HepG2 (cell line): ENCODE measurements around the gene FHIP2A. TPM values are rescaled to one million over a fixed set of nuclear protein-coding genes. Genes with fewer than 3 reads are reported as not detected.
"Not testable (repeated sequence)": the region's sequence is repeated elsewhere in the genome, so short reads cannot be mapped to it uniquely, and the experiment has no call there.

ENCODE experiments used
- ATAC-seq: fragments of 200-7000 bp; cut with Tn5 transposase; 3 replicates; pipeline ENCODE4 v1.9.1; 2020; ENCODE audit warnings: mild to moderate bottlenecking, moderate library complexity
- BruUV-seq: library from RNA; stranded (reverse); fragments of 400-500 nt; replicated peaks from 2 replicates; lab custom pipeline; 2021; lab: Mats Ljungman, UMichigan
- CTCF ChIA-PET: fragments of 300-600 bp; formaldehyde crosslinking; extraction: SDS; loops from one replicate; lab custom pipeline; 2021; ENCODE audit warnings: low total read pairs, inconsistent platforms, low intra/inter-chr PET ratio; lab: Yijun Ruan, JAX
- POLR2A ChIA-PET: fragments of 350-600 bp; sonication (Branson Sonifier 250); formaldehyde crosslinking; loops from one replicate; lab custom pipeline; 2020; ENCODE audit warnings: antibody characterized with exemption, inconsistent platforms; lab: Yijun Ruan, JAX
- DNase-seq: peaks from one replicate; pipeline ENCODE4 v3.0.0-alpha.2; 2015; ENCODE audit warnings: low spot score
- FAIRE-seq: peaks from 3 replicates; lab custom pipeline; 2011; peaks lifted over from hg19 to GRCh38; lab: Jason Lieb, UNC
- H2AFZ ChIP-seq: one replicate; pipeline ENCODE4 v1.6.1; 2011; ENCODE audit warnings: low read length, inconsistent platforms
- H3K27ac ChIP-seq: fragments of 300-600 bp; 3 replicates; pipeline ENCODE4 v1.8.0; 2011; ENCODE audit warnings: mixed run types, mild to moderate bottlenecking, mixed read lengths, low read length, inconsistent platforms; ENCODE audit not compliant: insufficient read depth; ENCODE audit errors: extremely low read length
- H3K27me3 ChIP-seq, 2 experiments: fragments of 200-600 bp in 1 of 2; 2 replicates in 1 of 2; 3 replicates in 1 of 2; pipeline versions ENCODE4 v1.6.0 to v1.8.0; 2011; ENCODE audit warnings: low read length in 2 of 2, mild to moderate bottlenecking in 2 of 2, moderate library complexity in 2 of 2, inconsistent platforms in 1 of 2; ENCODE audit not compliant: insufficient read depth in 2 of 2, control insufficient read depth in 1 of 2
- H3K36me3 ChIP-seq, 2 experiments: fragments of 200-600 bp in 1 of 2; replicated peaks in 1 of 2; 2 replicates in 1 of 2; 3 replicates in 1 of 2; pipeline versions ENCODE4 v1.5.1 to v1.8.0; 2011; ENCODE audit warnings: low read length in 2 of 2, inconsistent platforms in 1 of 2; ENCODE audit not compliant: insufficient read depth in 2 of 2, control insufficient read depth in 1 of 2
- H3K4me1 ChIP-seq: 2 replicates; pipeline ENCODE4 v1.5.1; 2012; ENCODE audit warnings: low read length, inconsistent platforms; ENCODE audit not compliant: insufficient read depth
- H3K4me2 ChIP-seq: 2 replicates; pipeline ENCODE4 v1.6.0; 2011; ENCODE audit warnings: low read depth, low read length, inconsistent platforms
- H3K4me3 ChIP-seq, 3 experiments: fragments of 200-600 bp in 1 of 3; sonication (generic), shearing (Covaris generic) in 1 of 3; replicated peaks in 1 of 3; 2 replicates each; pipeline ENCODE4 v1.5.1; 2011 to 2016; ENCODE audit warnings: low read length in 3 of 3, inconsistent platforms in 2 of 3, low read depth in 2 of 3, mild to moderate bottlenecking in 2 of 3, control low read depth in 1 of 3, mixed read lengths in 1 of 3; ENCODE audit not compliant: insufficient read depth in 1 of 3
- H3K79me2 ChIP-seq: one replicate; pipeline ENCODE4 v1.6.1; 2011; ENCODE audit warnings: low read length, inconsistent platforms; ENCODE audit not compliant: insufficient read depth
- H3K9ac ChIP-seq: 2 replicates; pipeline ENCODE4 v1.6.0; 2011; ENCODE audit warnings: mild to moderate bottlenecking, low read depth, low read length, inconsistent platforms; ENCODE audit not compliant: insufficient read depth
- H3K9me3 ChIP-seq: 2 replicates; pipeline ENCODE4 v1.5.1; 2012; ENCODE audit warnings: mild to moderate bottlenecking, low read length
- H4K20me1 ChIP-seq: 2 replicates; pipeline ENCODE4 v1.6.0; 2011; ENCODE audit warnings: inconsistent platforms, mild to moderate bottlenecking, low read length, moderate library complexity; ENCODE audit not compliant: insufficient read depth
- HNF4G ChIP-seq, 2 experiments: sonication (generic) in 1 of 2; formaldehyde crosslinking in 1 of 2; IDR thresholded peaks; 2 replicates each; pipeline versions ENCODE4 v1.4.0 to v1.6.1; 2011 to 2020; ENCODE audit warnings: borderline replicate concordance in 2 of 2, low read depth in 2 of 2, mild to moderate bottlenecking in 2 of 2, low read length in 1 of 2, missing genetic modification reagents in 1 of 2, moderate library complexity in 1 of 2
- HNRNPL ChIP-seq: fragments of 200-400 bp; formaldehyde crosslinking; IDR thresholded peaks from 2 replicates; pipeline ENCODE4 v1.6.1; 2017; ENCODE audit warnings: mild to moderate bottlenecking, low read depth, low read length
- KLF15 ChIP-seq: sonication (generic); formaldehyde crosslinking; IDR thresholded peaks from 2 replicates; pipeline ENCODE4 v1.8.1; 2023; ENCODE audit warnings: borderline replicate concordance, mild to moderate bottlenecking, inconsistent platforms, missing genetic modification reagents, mixed read lengths
- NFKBIZ ChIP-seq: IDR thresholded peaks from 2 replicates; pipeline ENCODE4 v1.6.1; 2018; ENCODE audit warnings: missing genetic modification reagents, missing compliant biosample characterization
- REPIN1 ChIP-seq: sonication (generic); formaldehyde crosslinking; IDR thresholded peaks from 2 replicates; pipeline ENCODE4 v1.8.0; 2022; ENCODE audit warnings: missing genetic modification reagents, low read depth, mild to moderate bottlenecking, borderline replicate concordance
- TAF15 ChIP-seq: fragments of 200-400 bp; formaldehyde crosslinking; IDR thresholded peaks from one replicate; pipeline ENCODE4 v1.6.1; 2018; ENCODE audit warnings: mild to moderate bottlenecking, low read depth, low read length; ENCODE audit not compliant: poor library complexity, severe bottlenecking
- ZNF350 ChIP-seq: sonication (generic); formaldehyde crosslinking; IDR thresholded peaks from 2 replicates; pipeline ENCODE4 v1.4.0; 2020; ENCODE audit warnings: mild to moderate bottlenecking, low read depth, missing genetic modification reagents, borderline replicate concordance
- WGBS: methylation state at CpG from one replicate; pipeline ENCODE4 v1.1.6; 2017; ENCODE audit warnings: low lambda C conversion rate; 5-methylcytosine and 5-hydroxymethylcytosine counted together
- in situ Hi-C: cut with HindIII; loops from 2 replicates; pipeline ENCODE4 v1.10.0; 2017; ENCODE audit warnings: low pct_unique_long_range_greater_than_20kb; ENCODE audit not compliant: extremely low pct_ligation_motif_present
- intact Hi-C: fragments of 100-400 bp; cut with micrococcal nuclease; formaldehyde crosslinking; loops from one replicate; pipeline ENCODE4 v1.10.0; 2022; ENCODE audit not compliant: unreplicated experiment
- polyA plus RNA-seq, 8 experiments: library from polyadenylated mRNA; depleted of rRNA in 3 of 8; stranded (reverse) in 7 of 8; unstranded in 1 of 8; fragments of >200 nt; fragmentation: Illumina TruSeq in 4 of 8; extraction: Trizol in 4 of 8; gene quantifications; 2 replicates each; pipeline versions ENCODE4 v1.2.1 to v1.2.3, GENCODE V29; 2011 to 2016; ENCODE audit warnings: low read depth in 4 of 8, missing spikeins in 1 of 8, mixed read lengths in 1 of 8; ENCODE audit not compliant: insufficient read depth in 1 of 8
- total RNA-seq, 5 experiments: library from RNA; depleted of rRNA; stranded (reverse); fragments of >200 nt; fragmentation: Illumina TruSeq; extraction: Trizol; gene quantifications; 2 replicates each; pipeline ENCODE4 v1.2.3, GENCODE V29; 2016; ENCODE audit warnings: low read depth in 1 of 5
- TF ChIP-seq, protein P1 (sequence below): sonication (generic); formaldehyde crosslinking; IDR thresholded peaks from 2 replicates; pipeline ENCODE4 v1.8.0; 2022; ENCODE audit warnings: mild to moderate bottlenecking, missing genetic modification reagents
- TF ChIP-seq, protein P2 (sequence below): IDR thresholded peaks from 2 replicates; pipeline ENCODE4 v1.6.1; 2016; ENCODE audit warnings: mild to moderate bottlenecking, missing biosample characterization, missing genetic modification reagents

Gene FHIP2A
- total and polyA plus RNA-seq, 2 of the 13 experiments (the other 11 are each of a cell fraction or from before 2014, with no cell fraction given), result 6.5 to 8.3 TPM

DNA sequence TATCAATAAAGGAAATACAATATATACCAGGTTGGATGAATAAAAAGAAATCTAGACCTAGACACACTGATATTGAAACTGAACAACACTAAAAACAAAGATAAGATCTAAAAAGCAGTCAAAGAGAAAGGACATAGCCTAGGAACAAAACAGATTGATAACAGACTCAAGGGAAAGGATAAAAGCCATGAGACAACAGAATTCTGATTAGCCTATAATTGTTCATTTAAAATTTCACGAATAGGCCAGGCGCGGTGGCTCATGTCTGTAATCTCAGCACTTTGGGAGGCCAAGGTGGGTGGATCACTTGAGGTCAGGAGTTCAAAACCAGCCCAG, 48.4 kb upstream of the FHIP2A start (continued):
- TF ChIP-seq REPIN1 (CRISPR knock-in tag) (no peak), HNF4G (IDR thresholded peaks at IDR 0.05; ENCODE audit: borderline replicate concordance, low read depth, low read length) (no peak), HNF4G (CRISPR knock-in tag; IDR thresholded peaks at IDR 0.05; ENCODE audit: borderline replicate concordance, low read depth) (no peak), NFKBIZ (CRISPR knock-in tag) (no peak), ZNF350 (no peak), HNRNPL (no peak), KLF15 (no peak), TAF15 (no peak)
- TF ChIP-seq, protein P1, sequence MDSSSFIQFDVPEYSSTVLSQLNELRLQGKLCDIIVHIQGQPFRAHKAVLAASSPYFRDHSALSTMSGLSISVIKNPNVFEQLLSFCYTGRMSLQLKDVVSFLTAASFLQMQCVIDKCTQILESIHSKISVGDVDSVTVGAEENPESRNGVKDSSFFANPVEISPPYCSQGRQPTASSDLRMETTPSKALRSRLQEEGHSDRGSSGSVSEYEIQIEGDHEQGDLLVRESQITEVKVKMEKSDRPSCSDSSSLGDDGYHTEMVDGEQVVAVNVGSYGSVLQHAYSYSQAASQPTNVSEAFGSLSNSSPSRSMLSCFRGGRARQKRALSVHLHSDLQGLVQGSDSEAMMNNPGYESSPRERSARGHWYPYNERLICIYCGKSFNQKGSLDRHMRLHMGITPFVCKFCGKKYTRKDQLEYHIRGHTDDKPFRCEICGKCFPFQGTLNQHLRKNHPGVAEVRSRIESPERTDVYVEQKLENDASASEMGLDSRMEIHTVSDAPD (CRISPR knock-in tag), result no peak
- TF ChIP-seq, protein P2, sequence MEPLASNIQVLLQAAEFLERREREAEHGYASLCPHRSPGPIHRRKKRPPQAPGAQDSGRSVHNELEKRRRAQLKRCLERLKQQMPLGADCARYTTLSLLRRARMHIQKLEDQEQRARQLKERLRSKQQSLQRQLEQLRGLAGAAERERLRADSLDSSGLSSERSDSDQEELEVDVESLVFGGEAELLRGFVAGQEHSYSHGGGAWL, result no peak
- TF ChIP-seq, all 625 proteins: peak for 0

DNA sequence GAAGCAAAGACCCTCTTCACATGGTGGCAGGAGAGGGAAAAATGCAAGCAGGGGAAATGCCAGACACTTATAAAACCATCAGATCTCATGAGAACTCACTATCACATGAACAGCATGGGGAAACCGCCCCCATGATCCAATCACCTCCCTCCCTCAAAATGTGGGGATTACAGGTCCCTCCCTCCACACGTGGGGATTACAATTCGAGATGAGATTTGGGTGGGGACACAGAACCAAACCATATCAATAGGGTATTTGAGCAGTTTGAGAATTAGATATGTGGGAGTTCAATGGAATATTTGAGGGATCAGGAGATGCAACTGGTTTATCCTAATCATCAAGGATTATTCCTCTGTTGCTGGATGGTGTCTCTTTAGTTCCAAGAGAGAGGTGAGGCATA, 46.5 kb upstream of the FHIP2A start:
- POLR2A ChIA-PET, H3K9me3 ChIP-seq, H3K27ac ChIP-seq, DNase-seq, intact Hi-C loops, BruUV-seq, FAIRE-seq, H2AFZ ChIP-seq, CTCF ChIA-PET, H3K4me1 ChIP-seq, H3K4me2 ChIP-seq, ATAC-seq, H3K9ac ChIP-seq, H3K36me3 ChIP-seq, H4K20me1 ChIP-seq, H3K79me2 ChIP-seq, in situ Hi-C loops, H3K27me3 ChIP-seq, H3K4me3 ChIP-seq: not testable (repeated sequence)
- WGBS, result 0% methylated on average over 3 of the region's 3 CpGs
